Measurements from ENCODE around the gene FAM133A. TPM values are rescaled to one million over a fixed set of nuclear protein-coding genes. Genes with fewer than 3 reads are reported as not detected.

The FAM133A gene
- total and polyA plus RNA-seq, 7 donors, result not detected

DNA sequence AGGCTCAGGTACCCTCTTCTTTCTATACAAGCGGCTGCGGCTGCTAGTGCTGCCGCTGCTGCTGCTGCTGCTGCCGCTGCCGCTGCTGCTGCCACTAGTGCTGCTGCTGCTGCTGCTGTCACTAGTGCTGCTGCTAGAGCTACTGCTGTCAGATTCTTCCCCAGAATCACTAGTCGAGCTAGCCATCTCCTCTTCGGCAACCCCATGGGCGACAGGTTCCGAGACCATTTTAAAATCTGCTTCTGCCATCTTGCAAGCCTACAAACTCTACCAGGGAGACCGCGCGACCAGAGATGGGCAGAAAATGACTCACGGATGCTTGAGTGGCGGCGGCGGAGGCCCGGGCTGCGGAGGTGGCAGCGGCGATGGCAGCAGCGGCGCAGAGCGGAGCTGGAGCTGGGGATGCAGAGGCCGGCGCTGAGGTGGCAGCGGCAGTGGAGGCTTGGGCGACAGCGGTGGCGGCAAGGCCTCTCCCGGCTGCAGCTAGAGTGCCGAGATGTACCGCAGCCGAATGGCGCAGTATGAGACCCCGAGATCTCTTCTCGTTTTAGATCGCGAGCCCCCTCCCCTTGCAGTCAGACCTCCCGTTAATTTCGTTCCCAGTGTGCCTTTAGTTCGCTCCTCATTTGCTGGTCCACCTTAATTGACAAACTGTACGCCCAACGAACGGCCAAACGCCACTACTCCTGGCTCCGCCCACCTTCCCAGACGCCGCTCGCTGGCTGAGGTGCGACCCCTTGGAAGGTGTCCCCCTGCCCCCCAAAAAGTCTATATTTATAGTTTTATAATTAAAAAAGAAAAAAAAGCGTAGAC lies 744 bp upstream of the FAM133A start, which contains the start of gene NAP1L3:
NAP1L3 (minus strand) TSS at position 523 of the 813 bp plus-strand sequence; CDS start at position 249, 274 bp downstream.
- 0 to 1% (median 1%) methylated on average over 24 to 50 of the region's 51 CpGs for WGBS, 3 donors
- DNase-seq (peak in 1 of 2 donors; percentile 37), ATAC-seq (peak; percentile 32 to 81 (median 74))
- H3K36me3 ChIP-seq (ENCODE audit: insufficient read depth in 1 of 2, low read depth in 1 of 2), result no peaks in the 10 kb centered on the region
- H3K9me3 ChIP-seq, result no peaks in the 10 kb centered on the region
- intact Hi-C loops (cut with DNase I), result no loop called here
- no peak within 1 kb of the TSS for H3K27ac ChIP-seq
- H3K27me3 ChIP-seq (ENCODE audit: insufficient read depth in 3 of 3, low read length in 2 of 3), result peaks cover 0 to 54% (median 0%) of the 10 kb centered on the region in 3 donors
- TF ChIP-seq, protein P1, sequence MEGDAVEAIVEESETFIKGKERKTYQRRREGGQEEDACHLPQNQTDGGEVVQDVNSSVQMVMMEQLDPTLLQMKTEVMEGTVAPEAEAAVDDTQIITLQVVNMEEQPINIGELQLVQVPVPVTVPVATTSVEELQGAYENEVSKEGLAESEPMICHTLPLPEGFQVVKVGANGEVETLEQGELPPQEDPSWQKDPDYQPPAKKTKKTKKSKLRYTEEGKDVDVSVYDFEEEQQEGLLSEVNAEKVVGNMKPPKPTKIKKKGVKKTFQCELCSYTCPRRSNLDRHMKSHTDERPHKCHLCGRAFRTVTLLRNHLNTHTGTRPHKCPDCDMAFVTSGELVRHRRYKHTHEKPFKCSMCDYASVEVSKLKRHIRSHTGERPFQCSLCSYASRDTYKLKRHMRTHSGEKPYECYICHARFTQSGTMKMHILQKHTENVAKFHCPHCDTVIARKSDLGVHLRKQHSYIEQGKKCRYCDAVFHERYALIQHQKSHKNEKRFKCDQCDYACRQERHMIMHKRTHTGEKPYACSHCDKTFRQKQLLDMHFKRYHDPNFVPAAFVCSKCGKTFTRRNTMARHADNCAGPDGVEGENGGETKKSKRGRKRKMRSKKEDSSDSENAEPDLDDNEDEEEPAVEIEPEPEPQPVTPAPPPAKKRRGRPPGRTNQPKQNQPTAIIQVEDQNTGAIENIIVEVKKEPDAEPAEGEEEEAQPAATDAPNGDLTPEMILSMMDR (IDR thresholded peaks at IDR 0.05), result no peak
- H3K4me3 ChIP-seq, result peak within 1 kb of the TSS; percentile 64
- no peaks in the 10 kb centered on the region for H3K4me1 ChIP-seq

DNA sequence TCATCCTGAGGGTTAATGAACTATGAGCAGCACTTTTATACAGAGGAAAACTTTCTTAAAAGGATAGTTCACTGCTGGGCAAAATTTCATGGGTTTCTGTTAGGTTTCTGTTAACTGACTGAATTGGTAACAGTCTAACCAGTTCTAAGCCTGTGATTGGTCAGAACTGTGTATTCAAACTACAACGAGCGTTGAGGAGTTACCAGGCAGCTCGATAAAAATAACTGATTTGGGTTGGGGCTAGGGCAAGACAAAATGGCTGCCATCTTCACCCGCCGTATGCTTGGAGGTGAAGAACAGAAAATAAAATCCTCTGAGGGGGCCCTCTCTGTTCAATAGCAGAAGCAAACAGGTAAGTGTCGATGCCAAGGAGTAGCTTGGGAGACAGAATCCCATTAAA lies 22.0 kb downstream of the FAM133A start:
- H3K4me1 ChIP-seq, result no peaks in the 10 kb centered on the region
- TF ChIP-seq, protein P1 (IDR thresholded peaks at IDR 0.05), result no peak
- intact Hi-C loops (cut with DNase I), result no loop called here
- 86 to 96% (median 93%) methylated on average over 6 of the region's 6 CpGs for WGBS, 3 donors
- no peak overlapping the region for H3K4me3 ChIP-seq
- H3K9me3 ChIP-seq, result no peaks in the 10 kb centered on the region
- ATAC-seq (no peak), DNase-seq (no peak)
- H3K27ac ChIP-seq, result no peak overlapping the region
- no peaks in the 10 kb centered on the region for H3K27me3 ChIP-seq (ENCODE audit: insufficient read depth in 3 of 3, low read length in 2 of 3)
- no peaks in the 10 kb centered on the region for H3K36me3 ChIP-seq (ENCODE audit: insufficient read depth in 1 of 2, low read depth in 1 of 2)

DNA sequence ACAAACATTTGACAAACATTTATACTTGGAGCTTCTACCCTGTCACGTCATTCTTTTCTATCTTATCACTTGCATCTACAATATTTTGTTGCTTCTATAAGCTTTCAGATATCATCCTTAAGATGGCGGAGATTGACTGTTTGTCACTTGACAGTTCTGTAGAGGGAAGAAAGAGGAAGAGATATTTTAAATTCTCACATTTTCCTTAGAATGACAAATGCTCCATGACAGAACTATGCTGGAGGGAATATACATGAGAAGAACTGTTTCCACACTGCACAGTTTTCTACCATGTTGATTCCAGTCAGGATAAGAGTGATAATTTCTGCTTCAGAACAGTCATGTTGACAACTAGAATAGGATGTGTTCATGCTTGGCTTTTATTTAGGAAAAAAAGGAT lies 29.7 kb downstream of the FAM133A start:
- no peak for DNase-seq
- 80 to 93% (median 82%) methylated on average over 2 of the region's 2 CpGs for WGBS, 3 donors

GRCh38 chrX:93711076-93711475 lies 37.1 kb downstream of the FAM133A start:
- no peak for DNase-seq
- Histone ChIP-seq H3K27ac (no peak overlapping the region), H3K36me3 (ENCODE audit: insufficient read depth in 1 of 2, low read depth in 1 of 2) (no peaks in the 10 kb centered on the region), H3K4me1 (no peaks in the 10 kb centered on the region), H3K27me3 (ENCODE audit: insufficient read depth in 3 of 3, low read length in 2 of 3) (no peaks in the 10 kb centered on the region), H3K4me3 (no peak overlapping the region), H3K9me3 (no peaks in the 10 kb centered on the region)
- ATAC-seq, result no peak
- 75 to 86% (median 86%) methylated on average over 4 of the region's 4 CpGs for WGBS, 3 donors
- TF ChIP-seq, protein P1 (IDR thresholded peaks at IDR 0.05), result no peak
- intact Hi-C loops (cut with DNase I), result no loop called here

More for the DNA sequence above, 29.7 kb downstream of the FAM133A start:
- no peak for ATAC-seq
- intact Hi-C loops (cut with DNase I), result no loop called here
- Histone ChIP-seq H3K9me3 (peaks cover 9% of the 10 kb centered on the region), H3K4me3 (no peak overlapping the region), H3K27ac (no peak overlapping the region), H3K36me3 (ENCODE audit: insufficient read depth in 1 of 2, low read depth in 1 of 2) (no peaks in the 10 kb centered on the region), H3K4me1 (no peaks in the 10 kb centered on the region), H3K27me3 (ENCODE audit: insufficient read depth in 3 of 3, low read length in 2 of 3) (no peaks in the 10 kb centered on the region)
- TF ChIP-seq, protein P1 (IDR thresholded peaks at IDR 0.05), result no peak

Data from psoas muscle (tissue), 8 donors.